Tibial artery (tissue), 4 donors: ENCODE results near the gene ZMPSTE24.

ENCODE experiments used
- DNase-seq, 2 donors: peaks; one replicate each; pipeline ENCODE4 v3.0.0-alpha.2; 2019
- H3K27ac ChIP-seq, 2 donors: fragments of 200-600 bp; sonication (generic) in 1 of 2; 1 replicate in 1 of 2; 2 replicates in 1 of 2; pipeline ENCODE4 v1.5.1; 2018 to 2019; ENCODE audit warnings: mild to moderate bottlenecking in 1 of 2
- H3K27me3 ChIP-seq, 2 donors: fragments of 200-600 bp; sonication (generic) in 1 of 2; one replicate each; pipeline versions ENCODE4 v1.5.1 to v1.6.0; 2016 to 2019
- H3K36me3 ChIP-seq, 3 donors: fragments of 200-600 bp; sonication (generic) in 2 of 3; one replicate each; pipeline ENCODE4 v1.5.1; 2016 to 2019; ENCODE audit warnings: mild to moderate bottlenecking in 2 of 3
- H3K4me1 ChIP-seq, 4 donors: fragments of 200-600 bp; sonication (generic) in 2 of 4; 1 replicate in 3 of 4; 2 replicates in 1 of 4; pipeline ENCODE4 v1.5.1; 2016 to 2019
- H3K4me3 ChIP-seq, 2 donors: fragments of 200-600 bp; sonication (generic) in 1 of 2; 1 replicate in 1 of 2; 2 replicates in 1 of 2; pipeline ENCODE4 v1.5.1; 2018 to 2019; ENCODE audit warnings: mild to moderate bottlenecking in 2 of 2
- H3K9me3 ChIP-seq, 3 donors: fragments of 200-600 bp; sonication (generic) in 1 of 3; one replicate each; pipeline ENCODE4 v1.5.1; 2016 to 2019
- CTCF ChIP-seq, 2 experiments: fragments of 200-600 bp in 1 of 2; fragments of 450-650 bp in 1 of 2; IDR thresholded peaks; one replicate each; pipeline ENCODE4 v1.5.1; 2017 to 2019; ENCODE audit warnings: antibody characterized with exemption in 2 of 2, mild to moderate bottlenecking in 1 of 2, moderate library complexity in 1 of 2
- intact Hi-C: fragments of 100-400 bp; cut with DNase I; formaldehyde crosslinking; loops from one replicate; pipeline ENCODE4 v1.15.0; 2023; ENCODE audit warnings: low total_unique reads

ZMPSTE24 gene

GRCh38 chr1:40299366-40300248 is 41.6 kb downstream of the ZMPSTE24 start:
- Histone ChIP-seq H3K27me3 (peaks cover 0 to 10% of the 10 kb centered on the region in 2 donors), H3K4me3 (no peak overlapping the region)
- TF ChIP-seq CTCF (IDR thresholded peaks at IDR 0.05) = no peak

GRCh38 chr1:40300249-40300567 is 42.2 kb downstream of the ZMPSTE24 start:
- H3K4me3 ChIP-seq = no peak overlapping the region
- peaks cover 0 to 10% of the 10 kb centered on the region in 2 donors for H3K27me3 ChIP-seq
- no peak for DNase-seq
- peaks cover 0 to 4% (median 0%) of the 10 kb centered on the region in 3 donors for H3K36me3 ChIP-seq
- H3K4me1 ChIP-seq = no peaks in the 10 kb centered on the region
- no peak overlapping the region for H3K27ac ChIP-seq
- intact Hi-C loops = no loop called here
- TF ChIP-seq CTCF (IDR thresholded peaks at IDR 0.05) = no peak
- H3K9me3 ChIP-seq = no peaks in the 10 kb centered on the region

More at GRCh38 chr1:40299366-40300248, 41.6 kb downstream of the ZMPSTE24 start:
- Histone ChIP-seq H3K36me3 (peaks cover 0 to 9% (median 0%) of the 10 kb centered on the region in 3 donors), H3K27ac (no peak overlapping the region), H3K4me1 (no peaks in the 10 kb centered on the region), H3K9me3 (no peaks in the 10 kb centered on the region)
- intact Hi-C loops = no loop called here
- no peak for DNase-seq

GRCh38 chr1:40300651-40301050 is 42.6 kb downstream of the ZMPSTE24 start:
- peaks cover 0 to 10% of the 10 kb centered on the region in 2 donors for H3K27me3 ChIP-seq
- peaks cover 0 to 4% (median 0%) of the 10 kb centered on the region in 3 donors for H3K36me3 ChIP-seq
- no peaks in the 10 kb centered on the region for H3K4me1 ChIP-seq
- no peak for DNase-seq
- H3K4me3 ChIP-seq = no peak overlapping the region
- no peaks in the 10 kb centered on the region for H3K9me3 ChIP-seq
- H3K27ac ChIP-seq = no peak overlapping the region
- intact Hi-C loops = no loop called here
- no peak for TF ChIP-seq CTCF (IDR thresholded peaks at IDR 0.05)

GRCh38 chr1:40301066-40301465 is 43.0 kb downstream of the ZMPSTE24 start:
- Histone ChIP-seq H3K27me3 (peaks cover 0 to 10% of the 10 kb centered on the region in 2 donors), H3K4me3 (no peak overlapping the region), H3K4me1 (no peaks in the 10 kb centered on the region), H3K36me3 (peaks cover 0 to 4% (median 0%) of the 10 kb centered on the region in 3 donors), H3K27ac (no peak overlapping the region), H3K9me3 (no peaks in the 10 kb centered on the region)
- intact Hi-C loops = no loop called here
- no peak for DNase-seq
- no peak for TF ChIP-seq CTCF (IDR thresholded peaks at IDR 0.05)

GRCh38 chr1:40301541-40302299 is 43.7 kb downstream of the ZMPSTE24 start:
- Histone ChIP-seq H3K4me3 (no peak overlapping the region), H3K4me1 (no peaks in the 10 kb centered on the region), H3K36me3 (peaks cover 0 to 4% (median 0%) of the 10 kb centered on the region in 3 donors), H3K9me3 (no peaks in the 10 kb centered on the region), H3K27me3 (peaks cover 0 to 10% of the 10 kb centered on the region in 2 donors), H3K27ac (no peak overlapping the region)
- no peak for DNase-seq
- no peak for TF ChIP-seq CTCF (IDR thresholded peaks at IDR 0.05)
- intact Hi-C loops = no loop called here
